Measurements from ENCODE around the gene RER1.

The RER1 gene

GRCh38 chr1:2396476-2396875, 4.8 kb downstream of the RER1 start:
- TF ChIP-seq CTCF (conservative IDR thresholded peaks at IDR 0.05; ENCODE audit: control insufficient read depth, insufficient read depth, low read depth, low read length), result no peak
- H3K4me3 ChIP-seq (ENCODE audit: control insufficient read depth, low read depth, low read length), result no peak overlapping the region

GRCh38 chr1:2397007-2397679, 5.5 kb downstream of the RER1 start:
- H3K4me3 ChIP-seq (ENCODE audit: control insufficient read depth, low read depth, low read length), result no peak overlapping the region
- no peak for DNase-seq (ENCODE audit: low read depth)
- TF ChIP-seq CTCF (conservative IDR thresholded peaks at IDR 0.05; ENCODE audit: control insufficient read depth, insufficient read depth, low read depth, low read length), result no peak

More at GRCh38 chr1:2396476-2396875, 4.8 kb downstream of the RER1 start:
- no peak for DNase-seq (ENCODE audit: low read depth)

GRCh38 chr1:2398871-2399270, 7.2 kb downstream of the RER1 start:
- DNase-seq (ENCODE audit: low read depth), result no peak
- no peak overlapping the region for H3K4me3 ChIP-seq (ENCODE audit: control insufficient read depth, low read depth, low read length)
- no peak for TF ChIP-seq CTCF (conservative IDR thresholded peaks at IDR 0.05; ENCODE audit: control insufficient read depth, insufficient read depth, low read depth, low read length)

GRCh38 chr1:2399890-2400575, 8.4 kb downstream of the RER1 start:
- DNase-seq (ENCODE audit: low read depth), result no peak
- no peak overlapping the region for H3K4me3 ChIP-seq (ENCODE audit: control insufficient read depth, low read depth, low read length)
- no peak for TF ChIP-seq CTCF (conservative IDR thresholded peaks at IDR 0.05; ENCODE audit: control insufficient read depth, insufficient read depth, low read depth, low read length)

- no peak for DNase-seq (ENCODE audit: low read depth)
- no peak for TF ChIP-seq CTCF (conservative IDR thresholded peaks at IDR 0.05; ENCODE audit: control insufficient read depth, insufficient read depth, low read depth, low read length)
- no peak overlapping the region for H3K4me3 ChIP-seq (ENCODE audit: control insufficient read depth, low read depth, low read length)
Measured at GRCh38 chr1:2400576-2400909, 8.9 kb downstream of the RER1 start.

- H3K4me3 ChIP-seq (ENCODE audit: control insufficient read depth, low read depth, low read length), result no peak overlapping the region
- DNase-seq (ENCODE audit: low read depth), result no peak
- TF ChIP-seq CTCF (conservative IDR thresholded peaks at IDR 0.05; ENCODE audit: control insufficient read depth, insufficient read depth, low read depth, low read length), result no peak
Measured at GRCh38 chr1:2400950-2401649, 9.5 kb downstream of the RER1 start.

All from fibroblast of mammary gland (primary cell).